ENCODE data around the gene CACNA1C. TPM values are rescaled to one million over a fixed set of nuclear protein-coding genes. Genes with fewer than 3 reads are reported as not detected.

The CACNA1C gene
- total and polyA plus RNA-seq, 2 donors (not counting 1 experiment from before 2014, with no cell fraction given), result 7.6 to 11.4 TPM

GRCh38 chr12:2344476-2344875, 291.7 kb downstream of the CACNA1C start:
- Histone ChIP-seq H3K9me3 (ENCODE audit: control insufficient read depth, insufficient read depth, low read depth, low read length) (no peaks in the 10 kb centered on the region), H2AFZ (ENCODE audit: low read length) (no peak overlapping the region), H3K79me2 (ENCODE audit: control insufficient read depth, insufficient read depth, low read length) (no peaks in the 10 kb centered on the region), H3K4me1 (ENCODE audit: control insufficient read depth, extremely low read depth, insufficient read depth, low read length) (peaks cover 22% of the 10 kb centered on the region), H3K27me3 (ENCODE audit: control insufficient read depth, insufficient read depth, low read length) (no peaks in the 10 kb centered on the region), H3K36me3 (ENCODE audit: control insufficient read depth, insufficient read depth, low read length) (no peaks in the 10 kb centered on the region), H4K20me1 (ENCODE audit: control insufficient read depth, extremely low read depth, insufficient read depth, low read length) (no peaks in the 10 kb centered on the region), H3K9ac (ENCODE audit: insufficient read depth, low read length) (no peak overlapping the region), H3K4me2 (ENCODE audit: extremely low read depth, insufficient read depth, low read length) (no peak overlapping the region), H3K4me3 (replicated peaks in 1 of 4; ENCODE audit: control extremely low read depth in 1 of 4, insufficient read depth in 1 of 4, low read depth in 3 of 4, low read length in 4 of 4) (no peak overlapping the region), H3K27ac (ENCODE audit: insufficient read depth, low read length) (no peak overlapping the region)
- TF ChIP-seq, protein P1, sequence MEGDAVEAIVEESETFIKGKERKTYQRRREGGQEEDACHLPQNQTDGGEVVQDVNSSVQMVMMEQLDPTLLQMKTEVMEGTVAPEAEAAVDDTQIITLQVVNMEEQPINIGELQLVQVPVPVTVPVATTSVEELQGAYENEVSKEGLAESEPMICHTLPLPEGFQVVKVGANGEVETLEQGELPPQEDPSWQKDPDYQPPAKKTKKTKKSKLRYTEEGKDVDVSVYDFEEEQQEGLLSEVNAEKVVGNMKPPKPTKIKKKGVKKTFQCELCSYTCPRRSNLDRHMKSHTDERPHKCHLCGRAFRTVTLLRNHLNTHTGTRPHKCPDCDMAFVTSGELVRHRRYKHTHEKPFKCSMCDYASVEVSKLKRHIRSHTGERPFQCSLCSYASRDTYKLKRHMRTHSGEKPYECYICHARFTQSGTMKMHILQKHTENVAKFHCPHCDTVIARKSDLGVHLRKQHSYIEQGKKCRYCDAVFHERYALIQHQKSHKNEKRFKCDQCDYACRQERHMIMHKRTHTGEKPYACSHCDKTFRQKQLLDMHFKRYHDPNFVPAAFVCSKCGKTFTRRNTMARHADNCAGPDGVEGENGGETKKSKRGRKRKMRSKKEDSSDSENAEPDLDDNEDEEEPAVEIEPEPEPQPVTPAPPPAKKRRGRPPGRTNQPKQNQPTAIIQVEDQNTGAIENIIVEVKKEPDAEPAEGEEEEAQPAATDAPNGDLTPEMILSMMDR (conservative IDR thresholded peaks at IDR 0.05 in 1 of 2, IDR thresholded peaks at IDR 0.05 in 1 of 2; ENCODE audit: low read depth in 1 of 2, low read length in 2 of 2), result no peak
- no peak for TF ChIP-seq EZH2 (IDR thresholded peaks at IDR 0.05; ENCODE audit: low read length, missing control alignments)
- no peak for DNase-seq (ENCODE audit: low read depth in 2 of 2)

DNA sequence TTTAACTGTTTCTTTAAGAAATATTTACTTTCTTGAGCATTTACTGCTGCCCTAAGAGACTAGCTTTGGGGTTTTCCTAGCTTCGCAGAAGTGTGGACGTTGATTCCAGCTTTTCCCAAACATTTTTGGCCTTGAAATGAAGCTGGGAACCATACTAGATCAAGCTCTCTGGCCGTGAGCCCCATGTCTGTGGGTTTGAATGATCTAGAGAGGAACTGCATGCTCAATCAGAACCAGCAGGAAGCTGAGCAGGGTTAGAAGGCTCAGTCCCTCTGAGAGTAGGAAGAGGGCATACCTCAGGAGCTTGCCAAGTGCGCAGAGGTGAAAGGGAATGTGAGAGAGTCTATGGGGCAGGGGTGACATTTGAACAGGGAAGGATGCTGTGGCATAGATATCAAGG, 292.1 kb downstream of the CACNA1C start:
- H3K4me1 ChIP-seq (ENCODE audit: control insufficient read depth, extremely low read depth, insufficient read depth, low read length), result peaks cover 22% of the 10 kb centered on the region
- no peak overlapping the region for H2AFZ ChIP-seq (ENCODE audit: low read length)
- no peak for DNase-seq (ENCODE audit: low read depth in 2 of 2)
- H3K27me3 ChIP-seq (ENCODE audit: control insufficient read depth, insufficient read depth, low read length), result no peaks in the 10 kb centered on the region
- H4K20me1 ChIP-seq (ENCODE audit: control insufficient read depth, extremely low read depth, insufficient read depth, low read length), result no peaks in the 10 kb centered on the region
- no peaks in the 10 kb centered on the region for H3K9me3 ChIP-seq (ENCODE audit: control insufficient read depth, insufficient read depth, low read depth, low read length)
- no peak overlapping the region for H3K4me2 ChIP-seq (ENCODE audit: extremely low read depth, insufficient read depth, low read length)
- no peak overlapping the region for H3K4me3 ChIP-seq (replicated peaks in 1 of 4; ENCODE audit: control extremely low read depth in 1 of 4, insufficient read depth in 1 of 4, low read depth in 3 of 4, low read length in 4 of 4)
- no peaks in the 10 kb centered on the region for H3K36me3 ChIP-seq (ENCODE audit: control insufficient read depth, insufficient read depth, low read length)
- no peak overlapping the region for H3K27ac ChIP-seq (ENCODE audit: insufficient read depth, low read length)
- TF ChIP-seq, protein P1 (conservative IDR thresholded peaks at IDR 0.05 in 1 of 2, IDR thresholded peaks at IDR 0.05 in 1 of 2; ENCODE audit: low read depth in 1 of 2, low read length in 2 of 2), result no peak
- TF ChIP-seq EZH2 (IDR thresholded peaks at IDR 0.05; ENCODE audit: low read length, missing control alignments), result no peak
- no peaks in the 10 kb centered on the region for H3K79me2 ChIP-seq (ENCODE audit: control insufficient read depth, insufficient read depth, low read length)
- no peak overlapping the region for H3K9ac ChIP-seq (ENCODE audit: insufficient read depth, low read length)

- no peak overlapping the region for H3K27ac ChIP-seq (ENCODE audit: insufficient read depth, low read length)
- no peaks in the 10 kb centered on the region for H3K36me3 ChIP-seq (ENCODE audit: control insufficient read depth, insufficient read depth, low read length)
- no peaks in the 10 kb centered on the region for H3K79me2 ChIP-seq (ENCODE audit: control insufficient read depth, insufficient read depth, low read length)
- no peak overlapping the region for H2AFZ ChIP-seq (ENCODE audit: low read length)
- TF ChIP-seq, protein P1 (conservative IDR thresholded peaks at IDR 0.05 in 1 of 2, IDR thresholded peaks at IDR 0.05 in 1 of 2; ENCODE audit: low read depth in 1 of 2, low read length in 2 of 2), result no peak
- TF ChIP-seq EZH2 (IDR thresholded peaks at IDR 0.05; ENCODE audit: low read length, missing control alignments), result no peak
- peaks cover 22% of the 10 kb centered on the region for H3K4me1 ChIP-seq (ENCODE audit: control insufficient read depth, extremely low read depth, insufficient read depth, low read length)
- H3K9me3 ChIP-seq (ENCODE audit: control insufficient read depth, insufficient read depth, low read depth, low read length), result no peaks in the 10 kb centered on the region
- DNase-seq (ENCODE audit: low read depth in 2 of 2), result no peak
- no peak overlapping the region for H3K4me2 ChIP-seq (ENCODE audit: extremely low read depth, insufficient read depth, low read length)
- H3K27me3 ChIP-seq (ENCODE audit: control insufficient read depth, insufficient read depth, low read length), result no peaks in the 10 kb centered on the region
- no peaks in the 10 kb centered on the region for H4K20me1 ChIP-seq (ENCODE audit: control insufficient read depth, extremely low read depth, insufficient read depth, low read length)
- no peak overlapping the region for H3K9ac ChIP-seq (ENCODE audit: insufficient read depth, low read length)
- H3K4me3 ChIP-seq (replicated peaks in 1 of 4; ENCODE audit: control extremely low read depth in 1 of 4, insufficient read depth in 1 of 4, low read depth in 3 of 4, low read length in 4 of 4), result no peak overlapping the region
Observed at GRCh38 chr12:2345902-2346301, 293.1 kb downstream of the CACNA1C start.
